Thoracic aorta (tissue), 2 donors: ENCODE data around the gene BOK. TPM values are rescaled to one million over a fixed set of nuclear protein-coding genes. Genes with fewer than 3 reads are reported as not detected.

ENCODE experiments used
- ATAC-seq: fragments of 150-250 bp; one replicate; pipeline ENCODE4 v1.8.0; 2017; ENCODE audit warnings: low read depth; ENCODE audit not compliant: insufficient number of reproducible peaks, low FRiP score
- DNase-seq: peaks from one replicate; pipeline ENCODE4 v3.0.0-alpha.2; 2020; ENCODE audit warnings: low spot score
- H3K27ac ChIP-seq, 2 donors: fragments of 200-600 bp; sonication (generic); 1 replicate in 1 of 2; 2 replicates in 1 of 2; pipeline ENCODE4 v1.5.1; 2016; ENCODE audit warnings: mild to moderate bottlenecking in 2 of 2, moderate library complexity in 2 of 2
- H3K27me3 ChIP-seq: fragments of 200-600 bp; sonication (generic); replicated peaks from 2 replicates; pipeline ENCODE4 v1.6.0; 2016; ENCODE audit warnings: mild to moderate bottlenecking; ENCODE audit not compliant: insufficient read depth
- H3K36me3 ChIP-seq: fragments of 200-600 bp; sonication (generic); one replicate; pipeline ENCODE4 v1.5.1; 2016
- H3K4me1 ChIP-seq, 2 donors: fragments of 200-600 bp; sonication (generic); 1 replicate in 1 of 2; 2 replicates in 1 of 2; pipeline versions ENCODE4 v1.5.1 to v1.6.0; 2016; ENCODE audit warnings: low read depth in 2 of 2, mild to moderate bottlenecking in 1 of 2; ENCODE audit not compliant: control insufficient read depth in 1 of 2
- H3K4me3 ChIP-seq: fragments of 200-600 bp; sonication (generic); 2 replicates; pipeline ENCODE4 v1.5.1; 2016; ENCODE audit warnings: mild to moderate bottlenecking
- H3K9me3 ChIP-seq: fragments of 200-600 bp; sonication (generic); 2 replicates; pipeline ENCODE4 v1.5.1; 2016
- total RNA-seq, 2 donors: library from RNA; depleted of rRNA; stranded (reverse); fragments of >200 nt; gene quantifications; one replicate each; pipeline versions ENCODE4 v1.1.0 to v1.2.3, GENCODE V29; 2016
- TF ChIP-seq, protein P1 (sequence below): fragments of 200-600 bp; sonication (generic); IDR thresholded peaks from one replicate; pipeline ENCODE4 v1.5.1; 2019; ENCODE audit warnings: antibody characterized with exemption

The BOK gene
- total RNA-seq, 2 donors from 2014 or later, result 10.7 to 27.5 TPM

DNA sequence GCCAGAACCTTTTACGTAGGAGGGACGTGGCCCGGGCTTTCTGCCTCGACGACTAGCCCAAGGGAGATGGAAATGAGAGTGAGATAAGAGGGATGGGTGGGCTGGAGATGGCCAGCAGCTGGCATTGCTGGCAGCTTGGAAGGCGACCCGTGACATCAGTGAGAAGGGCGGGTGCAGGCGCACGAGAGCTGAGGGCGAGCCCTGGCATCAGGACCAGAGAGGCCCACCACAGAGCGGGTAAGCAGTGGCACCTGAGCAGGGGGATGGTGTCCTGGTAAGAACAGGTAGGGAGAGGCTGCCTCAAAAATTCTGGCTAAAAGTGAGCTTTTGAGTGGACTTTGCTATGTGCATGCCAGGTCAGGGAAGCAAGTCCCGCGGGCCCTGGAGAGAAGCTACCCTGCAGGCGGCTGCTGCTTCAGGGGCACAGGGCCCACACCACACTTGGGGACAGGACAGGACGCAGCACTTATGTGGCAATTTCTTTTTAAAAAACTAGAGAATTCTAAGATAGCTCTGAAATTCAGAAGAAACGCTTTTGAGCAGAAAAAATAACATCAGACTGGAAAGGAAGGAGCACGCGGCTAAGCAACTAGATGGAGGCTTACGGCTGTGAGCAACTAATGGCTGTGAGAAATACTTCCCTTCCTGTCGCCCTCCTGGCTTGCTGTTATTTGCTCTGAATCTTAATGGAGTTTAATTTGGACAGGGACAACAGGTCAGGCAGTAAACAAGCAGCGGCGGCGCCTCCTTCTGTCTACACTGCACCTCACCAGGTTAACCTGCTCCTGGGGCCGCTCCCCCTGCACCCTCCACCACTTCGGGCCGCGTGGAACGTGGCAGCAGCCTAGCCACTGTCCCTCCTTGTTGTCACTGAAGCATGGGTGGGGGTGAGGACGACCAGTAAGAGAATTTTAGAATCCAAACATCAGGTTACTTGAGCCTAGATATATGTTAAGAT lies 57.9 kb downstream of the BOK start:
- no peaks in the 10 kb centered on the region for H3K4me1 ChIP-seq
- no peaks in the 10 kb centered on the region for H3K27me3 ChIP-seq
- no peak overlapping the region for H3K4me3 ChIP-seq
- no peaks in the 10 kb centered on the region for H3K9me3 ChIP-seq
- DNase-seq (no peak), ATAC-seq (no peak)
- TF ChIP-seq, protein P1, sequence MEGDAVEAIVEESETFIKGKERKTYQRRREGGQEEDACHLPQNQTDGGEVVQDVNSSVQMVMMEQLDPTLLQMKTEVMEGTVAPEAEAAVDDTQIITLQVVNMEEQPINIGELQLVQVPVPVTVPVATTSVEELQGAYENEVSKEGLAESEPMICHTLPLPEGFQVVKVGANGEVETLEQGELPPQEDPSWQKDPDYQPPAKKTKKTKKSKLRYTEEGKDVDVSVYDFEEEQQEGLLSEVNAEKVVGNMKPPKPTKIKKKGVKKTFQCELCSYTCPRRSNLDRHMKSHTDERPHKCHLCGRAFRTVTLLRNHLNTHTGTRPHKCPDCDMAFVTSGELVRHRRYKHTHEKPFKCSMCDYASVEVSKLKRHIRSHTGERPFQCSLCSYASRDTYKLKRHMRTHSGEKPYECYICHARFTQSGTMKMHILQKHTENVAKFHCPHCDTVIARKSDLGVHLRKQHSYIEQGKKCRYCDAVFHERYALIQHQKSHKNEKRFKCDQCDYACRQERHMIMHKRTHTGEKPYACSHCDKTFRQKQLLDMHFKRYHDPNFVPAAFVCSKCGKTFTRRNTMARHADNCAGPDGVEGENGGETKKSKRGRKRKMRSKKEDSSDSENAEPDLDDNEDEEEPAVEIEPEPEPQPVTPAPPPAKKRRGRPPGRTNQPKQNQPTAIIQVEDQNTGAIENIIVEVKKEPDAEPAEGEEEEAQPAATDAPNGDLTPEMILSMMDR, result no peak
- no peak overlapping the region for H3K27ac ChIP-seq
- no peaks in the 10 kb centered on the region for H3K36me3 ChIP-seq

DNA sequence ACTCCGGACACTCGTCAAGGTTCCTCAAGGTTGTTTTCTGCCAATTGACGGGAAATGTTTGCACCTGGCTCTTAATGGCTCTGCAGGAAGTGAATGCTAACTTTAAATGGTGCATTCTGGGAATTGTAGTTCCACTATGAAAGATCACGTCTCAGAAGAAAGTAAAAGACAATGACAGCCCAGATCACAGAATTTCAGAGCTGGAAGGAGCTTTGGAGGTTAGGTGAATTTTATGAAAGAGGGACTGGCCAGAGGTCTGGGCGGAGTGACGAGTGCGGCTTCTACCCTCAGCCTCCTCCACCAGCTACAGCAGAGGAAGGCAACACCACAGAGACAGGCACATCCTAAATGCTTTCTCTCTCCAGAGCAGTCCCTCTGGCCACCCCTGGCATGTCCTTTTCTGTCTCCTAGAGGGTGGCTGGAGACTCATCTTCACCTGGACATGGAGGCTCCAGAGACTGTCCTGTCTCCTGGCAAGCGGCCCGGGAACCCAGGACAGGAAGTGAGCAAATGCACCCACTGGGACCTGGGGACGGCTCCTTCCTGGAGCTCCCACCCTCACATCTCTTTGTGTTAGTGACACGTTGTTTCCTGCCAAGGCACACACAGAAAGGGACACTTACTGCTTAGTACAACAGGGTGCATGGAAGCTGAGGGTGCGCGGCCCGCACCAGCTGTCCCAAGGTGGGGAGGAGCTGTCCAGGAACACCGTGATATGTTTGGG lies 59.0 kb downstream of the BOK start:
- no peak for DNase-seq
- no peaks in the 10 kb centered on the region for H3K36me3 ChIP-seq
- H3K4me1 ChIP-seq, result no peaks in the 10 kb centered on the region
- no peaks in the 10 kb centered on the region for H3K9me3 ChIP-seq
- TF ChIP-seq, protein P1, result no peak
- ATAC-seq, result no peak
- peak overlapping the region; percentile 47 for H3K4me3 ChIP-seq
- H3K27ac ChIP-seq, result no peak overlapping the region
- no peaks in the 10 kb centered on the region for H3K27me3 ChIP-seq

DNA sequence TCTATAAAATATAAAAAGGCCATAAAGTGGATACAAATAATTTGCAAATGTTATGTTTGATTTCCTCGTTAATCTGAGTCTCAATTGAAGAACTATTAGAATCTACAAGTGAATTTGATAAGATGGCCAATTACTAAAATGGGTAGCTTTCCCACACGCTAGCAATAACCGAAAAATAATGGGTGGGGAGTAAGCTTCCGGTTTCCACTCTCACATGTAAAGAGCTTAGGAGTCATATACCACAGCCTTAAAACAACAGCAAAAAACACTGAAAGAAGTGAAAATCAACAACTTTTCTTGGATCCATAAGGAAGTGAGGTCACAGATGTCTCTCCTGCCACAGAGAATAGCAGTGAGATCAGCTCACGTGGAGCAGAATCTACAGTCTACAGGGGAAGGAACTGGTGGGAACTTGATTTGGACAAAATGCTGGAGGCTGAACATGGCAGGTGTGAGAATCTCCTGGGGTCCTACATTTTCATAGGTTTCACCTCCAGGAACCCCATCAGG lies 59.8 kb downstream of the BOK start:
- DNase-seq (no peak), ATAC-seq (no peak)
- Histone ChIP-seq H3K9me3 (no peaks in the 10 kb centered on the region), H3K36me3 (no peaks in the 10 kb centered on the region), H3K4me1 (no peaks in the 10 kb centered on the region), H3K4me3 (no peak overlapping the region), H3K27me3 (no peaks in the 10 kb centered on the region), H3K27ac (no peak overlapping the region)
- TF ChIP-seq, protein P1, result no peak

DNA sequence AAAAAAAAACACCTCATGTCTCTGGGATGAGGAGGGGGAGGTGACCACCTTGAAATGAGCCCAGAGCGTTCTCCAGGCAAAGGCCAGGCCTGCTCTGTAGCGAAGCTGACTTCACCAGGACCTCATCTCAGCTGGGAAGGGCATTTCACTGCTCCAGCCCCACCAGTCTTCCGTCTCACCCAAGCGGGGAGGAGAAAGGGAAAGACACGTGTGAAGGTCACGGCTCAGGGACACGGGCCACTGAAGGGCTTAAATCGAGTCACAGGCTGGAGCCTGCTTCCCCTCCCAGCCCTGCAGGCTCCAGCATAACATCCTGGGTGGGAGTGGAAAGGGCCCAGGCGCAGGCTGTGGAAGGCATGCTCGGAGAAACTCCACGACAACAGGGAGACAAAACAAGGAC lies 60.3 kb downstream of the BOK start:
- no peak for DNase-seq
- TF ChIP-seq, protein P1, result no peak
- no peaks in the 10 kb centered on the region for H3K4me1 ChIP-seq
- H3K9me3 ChIP-seq, result no peaks in the 10 kb centered on the region
- no peak for ATAC-seq
- no peaks in the 10 kb centered on the region for H3K27me3 ChIP-seq
- H3K36me3 ChIP-seq, result no peaks in the 10 kb centered on the region
- no peak overlapping the region for H3K27ac ChIP-seq
- no peak overlapping the region for H3K4me3 ChIP-seq
